NCI-H2227 (cell line): Measurements from ENCODE around the gene PRKCB.
A peak's percentile ranks its signal among the peaks of the same experiment; 100 is the strongest.

ENCODE experiments used
- DNase-seq: peaks from one replicate; lab custom pipeline; 2025; ENCODE audit not compliant: unreplicated experiment; lab: John Stamatoyannopoulos, UW

PRKCB gene

DNA sequence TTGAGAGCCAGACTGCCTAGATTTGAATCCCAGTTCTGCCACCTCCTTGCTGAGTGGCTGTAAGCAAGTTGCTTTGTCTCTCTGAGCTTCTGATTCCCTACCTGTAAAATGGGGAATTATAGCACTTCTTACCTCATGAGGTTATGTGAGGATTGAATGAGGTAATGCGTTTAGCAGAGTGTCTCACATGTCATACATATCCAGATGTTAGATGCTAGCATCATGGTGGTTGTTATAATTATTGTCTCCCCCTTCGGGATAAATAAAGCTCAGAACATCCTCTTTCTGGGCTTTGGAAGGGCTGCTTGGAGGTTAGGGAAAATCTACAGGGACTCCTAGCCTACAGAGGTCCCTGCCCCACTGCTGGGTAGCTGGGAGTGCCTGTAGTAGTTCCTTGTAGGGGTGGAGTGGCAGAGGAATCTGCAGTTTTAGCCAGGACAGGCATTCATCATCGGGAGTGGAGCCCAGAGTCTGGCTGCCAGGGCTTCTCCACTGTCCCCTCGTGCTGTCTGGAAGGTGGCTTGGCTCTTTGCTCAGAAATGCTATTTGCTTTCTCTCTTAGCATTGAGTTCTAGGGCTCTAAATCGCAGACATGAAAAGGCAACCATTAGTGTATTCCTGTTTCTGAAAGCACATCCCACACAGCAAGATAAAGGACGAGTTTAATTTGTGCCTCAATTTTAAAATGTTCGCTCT is 282.5 kb downstream of the PRKCB start:
- DNase-seq = no peak

DNA sequence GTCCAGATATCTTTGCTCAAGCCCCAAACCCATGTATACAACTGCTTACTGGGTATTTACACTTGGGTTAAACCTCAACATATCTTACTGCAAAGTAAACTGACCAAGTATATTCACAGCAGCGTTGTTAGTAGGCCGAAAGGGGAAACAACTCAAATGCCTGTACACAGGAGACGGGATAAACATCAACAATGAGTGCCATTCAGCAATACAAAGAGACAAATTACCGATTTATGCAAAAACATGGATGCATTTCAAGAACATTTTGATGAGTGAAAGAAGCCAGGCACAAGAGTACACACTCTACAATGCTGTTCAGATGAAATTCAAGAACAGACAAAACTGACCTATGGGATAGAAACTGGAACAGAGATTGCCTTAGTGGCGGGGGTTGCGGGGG is 284.0 kb downstream of the PRKCB start:
- no peak for DNase-seq

DNA sequence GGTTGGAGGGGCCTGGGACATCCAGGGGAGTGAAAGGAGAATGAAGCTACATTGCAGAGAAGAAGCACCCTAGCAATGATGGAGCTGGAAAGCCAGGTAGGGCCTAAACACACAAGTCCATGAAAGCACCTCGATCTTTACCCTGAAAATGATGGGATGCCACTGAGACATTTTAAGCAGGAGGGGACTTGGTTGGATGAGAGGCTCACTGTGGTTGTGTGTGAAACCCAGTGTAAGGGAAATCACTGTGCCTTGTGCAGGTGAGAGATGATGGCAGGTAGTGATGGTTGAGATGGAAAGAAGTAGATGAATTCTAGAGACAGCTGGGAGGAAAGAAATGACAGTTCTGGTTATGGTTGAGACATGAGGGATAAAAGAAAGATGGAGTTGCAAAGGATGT is 287.5 kb downstream of the PRKCB start:
- no peak for DNase-seq

DNA sequence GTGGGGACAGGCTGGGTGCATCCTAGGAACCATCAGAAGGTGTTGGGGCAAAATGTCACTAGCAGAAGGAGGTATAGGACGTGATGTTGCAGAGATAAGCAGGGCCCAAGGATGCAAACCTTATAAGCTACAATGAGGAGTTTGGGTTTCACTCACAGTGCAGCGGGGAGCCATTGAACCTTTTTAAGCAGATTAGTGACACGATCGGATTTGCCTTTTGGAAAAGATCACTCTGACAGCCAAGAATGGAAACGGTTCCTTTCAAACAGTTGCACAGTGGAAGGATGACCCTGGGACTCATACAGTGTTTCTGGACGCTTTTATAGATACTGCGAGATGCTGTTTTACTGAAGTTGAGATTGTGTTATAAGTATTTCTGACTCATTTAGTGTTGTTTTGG is 288.5 kb downstream of the PRKCB start:
- DNase-seq = no peak

DNA sequence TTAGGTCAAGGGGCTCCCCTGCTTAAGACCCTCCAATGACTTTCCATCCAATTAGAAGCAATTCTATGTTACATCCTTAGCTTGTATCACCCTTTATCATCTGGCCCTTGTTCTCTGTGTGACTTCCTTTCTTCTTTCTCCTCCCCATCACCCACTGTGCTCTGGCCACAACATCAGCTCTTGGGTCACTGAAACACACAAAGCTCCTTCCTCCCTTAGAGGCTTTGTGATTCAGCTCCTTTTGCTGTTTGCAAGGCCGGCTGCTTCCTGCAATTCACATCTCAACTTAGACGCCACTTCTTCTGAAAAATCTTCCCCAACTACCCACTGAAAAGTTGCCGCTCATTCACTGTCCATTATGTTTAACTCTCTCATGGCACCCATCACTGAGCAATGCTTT is 289.4 kb downstream of the PRKCB start:
- DNase-seq = no peak

DNA sequence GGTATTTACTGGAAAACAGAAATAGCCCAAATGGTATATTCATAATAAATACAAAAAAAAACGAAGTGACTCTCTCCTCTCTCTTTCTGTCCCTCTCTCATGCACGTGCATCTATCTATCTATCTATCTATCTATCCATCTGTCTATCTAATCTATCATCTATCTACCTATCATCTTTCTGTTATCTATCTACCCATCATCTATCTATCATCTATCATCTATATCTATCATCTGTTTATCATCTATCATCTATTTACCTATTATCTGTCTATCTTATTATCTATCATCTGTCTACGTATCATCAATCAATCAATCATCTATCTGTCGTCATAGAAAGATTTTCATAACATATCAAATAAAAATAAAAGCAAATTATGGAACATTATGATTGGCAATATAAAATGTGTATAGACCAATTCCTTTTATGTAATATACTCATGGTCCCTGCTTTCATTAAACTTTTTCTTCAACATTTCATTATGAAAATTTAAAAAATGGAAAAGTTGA is 293.7 kb downstream of the PRKCB start:
- no peak for DNase-seq

DNA sequence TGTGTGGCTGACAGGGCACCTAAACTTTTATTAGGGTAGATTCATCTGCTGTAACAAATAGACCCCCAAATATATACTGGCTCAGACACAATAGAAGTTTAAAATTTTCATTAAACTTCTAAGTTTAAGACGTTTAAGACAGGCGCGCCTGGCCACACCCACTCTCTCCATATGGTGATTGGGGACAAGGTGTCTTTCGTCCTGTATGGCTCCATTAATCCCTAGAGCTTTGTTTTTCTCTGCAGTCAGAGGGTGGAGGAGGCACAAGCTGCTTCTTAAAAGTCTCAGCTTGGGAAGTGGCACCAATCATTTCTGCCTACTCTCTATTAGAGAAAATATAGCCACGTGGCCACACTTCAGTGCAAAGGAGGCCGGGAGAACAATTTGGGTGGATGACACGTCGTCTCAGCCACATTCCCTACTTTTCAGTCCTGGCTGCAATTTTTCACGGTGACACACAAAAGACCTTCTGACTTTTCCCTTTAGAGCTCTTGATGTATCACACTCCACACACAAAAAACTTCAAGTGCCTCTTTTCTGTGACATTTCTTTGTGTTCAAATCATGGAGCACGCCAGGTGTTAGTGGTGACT is 294.8 kb downstream of the PRKCB start:
- no peak for DNase-seq

DNA sequence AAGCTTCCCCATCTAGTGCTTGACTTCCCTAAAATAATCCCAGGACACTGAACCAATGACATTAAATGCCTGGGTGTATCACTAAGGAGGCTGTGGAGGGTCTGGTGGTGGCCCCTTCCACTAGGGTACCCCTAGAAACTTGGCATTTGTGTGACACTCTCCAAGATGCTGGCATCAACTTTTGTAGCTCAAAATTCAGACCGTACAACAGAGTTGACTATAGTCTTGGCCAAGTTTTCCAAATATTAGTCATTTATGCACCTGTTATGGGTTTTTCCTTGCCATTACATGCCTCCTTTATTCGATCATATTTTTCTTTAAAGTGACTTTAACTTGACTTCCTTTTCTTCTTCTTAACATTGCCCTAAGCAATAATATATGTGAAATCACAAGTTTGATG is 295.5 kb downstream of the PRKCB start:
- DNase-seq = no peak

DNA sequence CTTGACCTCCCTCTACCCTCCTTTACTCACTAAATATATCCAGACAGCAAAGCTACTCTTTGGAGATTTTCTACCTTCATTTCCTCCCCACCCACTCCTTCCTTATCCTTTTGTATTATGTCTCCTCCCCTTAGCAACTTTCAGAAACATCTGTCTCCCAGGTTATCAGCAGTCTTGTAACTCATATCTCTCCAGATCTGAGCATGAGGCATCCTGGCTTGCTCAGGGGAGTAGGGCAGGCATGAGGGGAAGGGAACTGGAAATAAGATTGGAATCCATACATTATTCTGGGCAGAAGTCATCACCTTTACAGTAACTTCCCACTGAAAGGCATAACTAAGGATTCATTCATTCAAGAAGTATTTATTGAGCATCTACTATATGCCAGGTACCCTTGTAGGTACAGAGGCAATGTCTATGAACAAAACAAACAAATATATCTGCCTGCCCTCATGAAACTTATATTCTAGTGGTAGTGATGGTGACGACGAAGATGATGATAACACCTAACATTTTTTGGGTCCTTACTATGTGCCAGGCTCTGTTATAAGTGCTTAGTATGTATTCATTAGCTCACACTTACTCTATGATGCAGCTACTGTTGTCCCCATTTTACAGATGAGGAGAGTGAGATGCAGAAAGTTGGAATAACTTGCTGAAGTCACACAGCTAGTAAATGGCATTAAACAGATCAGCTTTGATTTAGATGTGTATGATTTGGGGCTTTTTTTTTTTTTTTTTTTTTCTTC is 296.4 kb downstream of the PRKCB start:
- no peak for DNase-seq

DNA sequence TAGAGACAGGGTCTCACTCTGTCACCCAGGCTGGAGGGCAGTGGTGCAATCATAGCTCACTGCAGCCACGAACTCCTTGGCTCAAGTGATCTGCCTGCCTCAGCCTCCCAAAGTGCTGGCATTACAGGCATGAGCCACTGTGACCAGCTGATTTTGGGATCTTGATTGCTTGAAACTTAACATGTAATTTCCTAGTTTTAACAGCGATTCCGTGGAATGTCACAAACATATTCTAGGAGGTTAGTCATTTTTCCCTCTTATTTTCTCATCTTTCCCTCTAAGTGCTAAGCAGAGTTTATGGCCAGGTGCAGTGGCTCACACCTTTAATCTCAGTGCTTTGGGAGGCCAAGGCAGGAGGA is 297.0 kb downstream of the PRKCB start:
- no peak for DNase-seq

DNA sequence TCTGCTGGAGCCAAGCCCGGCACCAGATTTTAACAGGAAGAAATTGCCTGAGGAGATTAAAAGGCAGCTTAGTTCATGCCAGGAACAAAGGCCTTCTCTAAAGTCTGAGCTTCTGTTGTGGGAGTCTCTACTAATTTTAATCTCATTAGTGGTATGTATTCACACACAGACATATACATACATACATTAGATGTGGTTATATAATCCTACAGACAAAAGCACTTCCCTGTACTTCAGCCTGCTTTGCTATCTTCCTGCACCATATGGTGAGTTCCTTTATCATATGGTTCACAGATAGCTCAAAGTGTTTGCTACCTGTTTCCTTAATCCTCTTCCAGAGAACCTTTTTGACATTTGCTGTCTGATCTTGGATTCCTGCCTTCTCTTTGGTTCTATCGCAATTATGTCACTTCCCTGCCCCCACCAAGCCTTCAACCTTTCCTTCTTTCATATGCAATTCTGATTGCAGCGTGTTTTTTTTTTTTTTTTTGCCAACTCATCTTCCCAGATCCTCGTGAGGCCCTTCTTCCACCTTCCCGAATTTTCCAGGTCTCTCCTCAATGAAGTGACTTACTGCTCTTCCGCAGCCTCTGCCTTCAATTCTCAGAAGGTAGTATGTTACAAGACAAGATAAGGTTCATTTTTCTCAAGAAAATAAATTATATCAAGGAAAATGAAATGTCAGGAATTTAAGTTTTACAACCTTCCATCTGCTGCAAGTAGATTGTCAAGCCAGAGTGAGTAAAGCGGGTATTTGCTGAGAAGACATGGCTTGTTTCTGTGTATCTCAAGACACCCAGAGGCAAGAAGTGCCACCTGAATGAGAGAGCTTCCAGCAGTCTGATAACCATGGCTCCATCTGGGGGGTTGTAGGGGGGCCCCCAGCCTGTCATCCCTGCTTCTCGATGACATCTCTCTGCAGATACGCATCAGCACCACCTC is 300.1 kb downstream of the PRKCB start:
- DNase-seq = no peak

DNA sequence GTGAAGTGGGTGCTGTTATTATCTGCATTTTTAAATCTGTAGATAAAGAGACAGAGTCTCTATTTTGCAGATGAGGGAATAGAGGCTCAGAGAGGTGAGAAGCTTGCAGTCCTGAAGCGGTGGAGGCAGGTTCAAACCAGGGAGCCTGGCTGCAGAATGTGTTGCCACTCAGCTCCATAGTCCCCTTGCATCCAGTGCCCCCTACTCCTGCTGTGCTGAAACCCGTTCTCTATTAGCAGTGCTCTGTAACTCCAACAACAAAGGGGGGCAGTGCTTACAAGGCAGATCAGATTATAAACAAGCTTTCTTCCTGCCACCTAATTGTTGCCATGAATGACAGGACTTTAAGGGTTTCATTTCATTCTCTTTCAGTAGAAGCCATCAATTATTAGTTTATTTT is 302.2 kb downstream of the PRKCB start:
- peak; percentile 15 for DNase-seq

DNA sequence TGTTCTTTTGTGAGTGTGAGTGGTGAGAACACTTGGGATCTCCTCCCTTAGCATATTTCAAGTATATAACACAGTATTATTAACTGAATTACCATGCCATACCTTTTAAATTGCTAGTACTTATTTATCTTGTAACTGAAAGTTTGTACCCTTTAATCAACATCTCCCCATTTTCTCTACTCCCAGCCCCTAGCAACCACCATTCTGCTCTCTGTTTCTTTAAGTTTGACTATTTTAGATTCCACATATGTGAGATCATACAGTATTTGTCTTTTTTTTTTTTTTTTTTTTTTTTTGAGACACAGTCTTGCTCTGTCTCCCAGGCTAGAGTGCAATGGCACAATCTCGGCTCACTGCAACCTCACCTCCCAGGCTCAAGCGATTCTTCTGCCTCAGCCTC is 302.8 kb downstream of the PRKCB start:
- DNase-seq = no peak

DNA sequence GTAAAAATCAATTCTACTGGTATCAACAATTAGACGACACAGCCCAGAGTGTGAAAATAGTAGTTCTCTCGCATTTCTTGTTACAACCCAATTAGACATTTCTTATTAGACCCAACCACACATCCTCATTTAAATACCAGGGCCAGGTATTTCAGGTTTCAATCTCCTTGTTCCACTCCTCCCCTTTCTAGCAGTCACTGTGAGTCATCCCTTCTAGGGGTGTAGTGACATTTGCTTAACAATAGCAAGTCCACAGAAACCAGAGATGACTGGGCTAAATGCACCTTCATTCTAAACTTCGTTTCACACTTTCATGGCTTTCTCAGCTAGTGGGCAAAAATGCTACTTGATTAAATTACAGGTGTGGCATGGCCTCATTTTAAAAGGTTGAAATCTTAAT is 303.5 kb downstream of the PRKCB start:
- DNase-seq = no peak

DNA sequence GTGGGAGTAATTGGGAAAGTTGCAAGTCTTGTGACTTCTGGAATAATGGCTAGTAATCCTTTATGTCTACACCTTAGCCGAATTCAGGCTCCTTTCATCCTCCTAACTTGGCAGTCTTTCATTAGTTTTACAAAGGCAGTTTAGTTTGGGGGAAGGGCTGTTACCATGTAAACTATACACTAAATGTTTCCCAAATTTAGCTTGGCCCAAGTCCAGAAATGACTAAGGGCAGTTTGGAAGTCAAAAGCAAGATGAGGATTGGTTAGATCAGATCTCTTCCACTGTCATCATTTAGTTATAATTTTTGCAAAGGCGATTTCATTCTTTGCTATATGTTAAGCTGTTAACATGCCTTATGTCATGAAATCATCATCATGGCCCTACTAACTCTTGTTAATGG is 304.9 kb downstream of the PRKCB start:
- no peak for DNase-seq

DNA sequence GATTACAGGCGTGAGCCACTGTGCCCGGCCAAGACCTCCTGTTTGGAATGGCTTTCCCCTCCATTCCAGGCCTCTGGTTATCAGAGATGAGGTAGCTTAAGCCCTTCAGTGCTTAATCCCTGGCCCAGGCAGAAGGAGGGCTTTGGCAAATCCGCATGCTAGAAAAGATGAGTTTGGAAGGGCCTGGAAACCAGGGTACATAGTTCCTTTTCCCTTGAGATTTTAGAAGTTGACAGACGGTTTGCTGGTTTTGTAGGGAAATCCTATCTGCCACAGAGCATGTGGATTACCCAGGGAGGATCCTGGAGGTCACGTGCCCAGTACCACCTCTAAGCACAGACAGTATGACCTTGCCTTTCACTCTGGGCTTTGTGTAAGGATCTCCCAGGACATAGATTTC is 305.7 kb downstream of the PRKCB start:
- DNase-seq = no peak

DNA sequence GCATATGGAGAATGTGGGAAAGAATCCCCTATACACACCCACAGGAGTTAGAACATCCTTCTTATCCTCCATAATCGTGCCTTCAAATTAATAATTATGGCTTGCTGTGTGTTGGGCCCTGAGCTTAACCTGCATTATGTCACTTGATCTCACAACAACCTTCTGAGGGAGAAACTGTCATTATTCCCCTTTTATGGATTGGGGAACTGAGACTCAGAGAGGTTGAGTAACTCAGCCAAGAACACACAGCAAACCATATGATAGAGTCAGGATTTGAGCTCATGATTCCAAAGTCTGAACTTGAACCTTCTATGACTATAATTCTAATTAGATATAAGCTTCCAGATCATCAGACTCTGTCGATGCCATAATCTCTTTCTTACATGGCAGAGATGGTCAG is 306.1 kb downstream of the PRKCB start:
- no peak for DNase-seq

DNA sequence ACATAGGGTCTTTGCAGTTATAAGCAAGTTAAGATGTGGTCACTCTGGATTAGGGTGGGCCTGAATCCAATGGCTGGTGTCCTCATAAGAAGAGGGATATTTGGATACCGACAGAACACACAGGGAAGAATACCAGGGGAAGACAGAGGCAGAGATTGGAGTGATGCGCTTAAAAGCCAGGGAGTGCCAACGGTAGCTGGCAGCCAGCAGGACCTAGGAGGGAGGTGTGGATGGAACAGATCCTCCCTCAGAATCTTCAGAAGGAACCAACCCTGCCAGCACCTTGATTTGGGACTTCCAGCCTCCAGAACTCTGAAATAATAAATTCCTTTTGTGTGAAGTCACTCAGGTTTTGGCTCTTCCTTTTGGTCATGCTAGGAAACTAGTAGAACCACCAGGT is 310.1 kb downstream of the PRKCB start:
- DNase-seq = no peak

DNA sequence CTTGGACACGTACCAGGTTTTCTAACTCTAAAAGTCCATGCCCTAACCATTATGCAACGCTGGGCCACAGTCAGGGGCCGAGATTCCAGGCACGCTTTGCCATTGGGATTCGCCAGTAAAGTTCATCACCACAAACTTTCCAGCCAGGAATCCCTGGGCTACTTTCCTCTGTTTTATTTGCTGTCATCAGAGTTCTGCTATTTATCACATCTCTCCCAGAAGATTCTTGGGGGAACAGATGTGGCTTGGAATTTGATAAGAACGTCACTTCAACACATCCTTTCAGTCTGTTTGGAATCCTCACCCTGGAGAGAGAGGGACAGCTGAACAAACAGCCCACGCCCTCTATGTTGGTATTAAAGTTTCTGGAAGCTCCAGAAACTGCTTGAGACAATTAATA is 310.7 kb downstream of the PRKCB start:
- no peak for DNase-seq

DNA sequence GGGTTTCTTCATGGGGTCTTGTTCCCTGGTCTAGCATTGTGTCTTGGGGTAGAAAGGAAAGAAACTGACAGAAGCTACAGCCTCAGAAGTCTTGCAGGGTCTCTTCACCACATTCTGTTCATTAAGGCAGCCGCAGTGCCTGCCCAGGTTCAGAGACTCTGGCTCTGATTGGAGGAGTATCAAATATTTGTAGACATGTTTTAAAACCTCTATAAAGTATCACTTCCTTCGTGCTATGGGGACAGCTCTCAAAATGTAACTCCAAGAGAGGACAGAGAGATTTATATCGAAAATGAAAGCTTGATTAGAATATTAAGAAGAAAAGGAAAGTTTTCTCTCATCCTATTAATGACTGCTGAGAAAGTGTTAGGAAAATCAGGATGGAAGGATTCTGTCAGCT is 313.3 kb downstream of the PRKCB start:
- no peak for DNase-seq

DNA sequence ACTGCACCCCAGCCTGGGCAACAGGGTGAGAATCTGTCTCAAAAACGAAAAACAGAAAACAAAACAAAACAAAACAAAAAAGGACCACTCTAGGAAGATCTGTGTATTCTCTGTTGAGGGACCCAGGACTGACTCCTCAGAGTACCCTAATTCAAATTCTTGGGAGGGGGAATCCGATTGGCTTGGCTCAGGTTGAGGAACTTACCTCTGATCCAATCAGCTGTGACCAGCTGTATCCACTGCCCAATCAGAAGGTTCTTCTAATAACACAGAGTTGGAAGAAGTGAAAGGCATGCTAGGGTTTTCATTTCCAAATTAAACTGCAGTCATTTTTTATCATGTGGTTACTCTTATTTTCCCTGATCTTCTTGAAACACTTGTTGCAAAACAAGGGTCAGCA is 314.5 kb downstream of the PRKCB start:
- no peak for DNase-seq
